Activated CD4-positive, alpha-beta T cell treated with anti-CD3 and anti-CD28 coated beads, Interleukin-2, amount 10 ng/mL, durations not matched to agents 24 days and 14 days (primary cell): ENCODE results near the gene PRDM10. TPM values are rescaled to one million over a fixed set of nuclear protein-coding genes. Genes with fewer than 3 reads are reported as not detected.
A peak's percentile ranks its signal among the peaks of the same experiment; 100 is the strongest.

ENCODE experiments used
- DNase-seq: peaks from one replicate; pipeline ENCODE4 v3.0.0; 2022
- H3K27ac Mint-ChIP-seq: one replicate; pipeline ENCODE4 v1.8.0; 2022; ENCODE audit warnings: mild to moderate bottlenecking, mixed read lengths
- H3K27me3 Mint-ChIP-seq: one replicate; pipeline ENCODE4 v1.8.0; 2022; ENCODE audit warnings: mixed read lengths
- H3K36me3 Mint-ChIP-seq: one replicate; pipeline ENCODE4 v1.8.0; 2022; ENCODE audit warnings: low read depth, mild to moderate bottlenecking, mixed read lengths
- H3K4me1 Mint-ChIP-seq: one replicate; pipeline ENCODE4 v1.8.0; 2021; ENCODE audit warnings: mixed read lengths
- H3K4me3 Mint-ChIP-seq: one replicate; pipeline ENCODE4 v1.8.0; 2022; ENCODE audit warnings: mild to moderate bottlenecking, moderate library complexity, mixed read lengths
- H3K9me3 Mint-ChIP-seq: one replicate; pipeline ENCODE4 v1.8.0; 2021; ENCODE audit warnings: mixed read lengths
- intact Hi-C: fragments of 100-400 bp; cut with micrococcal nuclease; formaldehyde crosslinking; loops from one replicate; pipeline ENCODE4 v1.15.1; 2023
- total RNA-seq: library from RNA; stranded (reverse); gene quantifications from 2 replicates; pipeline ENCODE4 v1.2.3, GENCODE V29; 2022

PRDM10 gene
- total RNA-seq, 1 donor from 2014 or later = 15.9 TPM

- H3K9me3 Mint-ChIP-seq = no peaks in the 10 kb centered on the region
- peaks cover 13% of the 10 kb centered on the region for H3K36me3 Mint-ChIP-seq
- DNase-seq = no peak
- H3K4me1 Mint-ChIP-seq = peaks cover 18% of the 10 kb centered on the region
- H3K4me3 Mint-ChIP-seq = peak overlapping the region; percentile 97
- H3K27ac Mint-ChIP-seq = peak overlapping the region; percentile 95
- intact Hi-C loops = loop anchor here (2.0 to 5.0 kb wide), 4 partner anchors 78 to 916 kb away; partner anchors contain the start of genes SNX19 and ZBTB44
- no peaks in the 10 kb centered on the region for H3K27me3 Mint-ChIP-seq
These were observed 2.0 kb downstream of the PRDM10 start for GRCh38 chr11:130000552-130001176.

DNA sequence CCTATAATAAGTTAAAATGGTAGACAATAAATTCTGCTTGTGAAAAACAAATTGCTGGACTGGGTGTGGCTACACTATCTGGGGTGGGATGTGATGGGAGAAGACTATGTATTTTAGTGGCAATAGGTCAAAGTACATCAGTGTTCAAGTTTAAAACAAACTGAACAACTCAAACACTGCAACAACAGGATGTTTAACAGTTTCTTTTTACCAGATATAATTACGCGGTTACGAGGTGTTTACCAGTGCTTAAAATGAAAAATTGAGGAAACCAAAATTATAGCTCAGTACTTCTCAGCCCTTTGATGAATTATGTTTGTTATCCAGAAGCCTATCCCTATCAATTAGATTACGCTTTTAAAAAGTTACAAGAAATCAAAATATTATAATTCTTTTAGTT lies 3.2 kb downstream of the PRDM10 start:
- no peaks in the 10 kb centered on the region for H3K9me3 Mint-ChIP-seq
- H3K36me3 Mint-ChIP-seq = peaks cover 13% of the 10 kb centered on the region
- H3K27me3 Mint-ChIP-seq = no peaks in the 10 kb centered on the region
- no peak overlapping the region for H3K27ac Mint-ChIP-seq
- peaks cover 20% of the 10 kb centered on the region for H3K4me1 Mint-ChIP-seq
- no peak for DNase-seq
- no peak overlapping the region for H3K4me3 Mint-ChIP-seq
- intact Hi-C loops = no loop called here

DNA sequence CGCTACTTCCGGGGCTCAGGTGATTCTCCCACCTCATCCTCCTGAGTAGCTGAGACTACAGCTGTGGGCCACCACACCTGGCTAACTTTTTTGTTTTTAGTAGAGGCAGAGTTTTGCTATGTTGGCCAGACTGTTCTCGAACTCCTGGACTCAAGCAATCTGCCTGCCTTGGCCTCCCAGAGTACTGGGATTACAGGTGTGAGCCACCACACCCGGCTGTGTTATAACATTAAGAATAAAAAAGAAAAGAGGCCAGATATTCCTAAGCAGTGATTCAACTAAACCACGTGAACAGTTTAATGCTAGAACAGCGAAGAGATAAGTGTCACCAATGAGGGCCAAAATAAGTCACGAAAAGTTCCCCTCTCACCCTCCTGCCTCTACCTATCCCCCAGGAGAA lies 3.7 kb downstream of the PRDM10 start:
- Mint-ChIP-seq H3K36me3 (peaks cover 13% of the 10 kb centered on the region), H3K4me3 (no peak overlapping the region), H3K9me3 (no peaks in the 10 kb centered on the region), H3K4me1 (peaks cover 20% of the 10 kb centered on the region), H3K27me3 (no peaks in the 10 kb centered on the region), H3K27ac (no peak overlapping the region)
- DNase-seq = no peak
- intact Hi-C loops = no loop called here

- intact Hi-C loops = no loop called here
- Mint-ChIP-seq H3K27ac (no peak overlapping the region), H3K9me3 (no peaks in the 10 kb centered on the region), H3K27me3 (no peaks in the 10 kb centered on the region), H3K4me3 (no peak overlapping the region), H3K4me1 (peaks cover 18% of the 10 kb centered on the region), H3K36me3 (peaks cover 13% of the 10 kb centered on the region)
- no peak for DNase-seq
These were observed 4.5 kb downstream of the PRDM10 start for GRCh38 chr11:129998107-129998506.

DNA sequence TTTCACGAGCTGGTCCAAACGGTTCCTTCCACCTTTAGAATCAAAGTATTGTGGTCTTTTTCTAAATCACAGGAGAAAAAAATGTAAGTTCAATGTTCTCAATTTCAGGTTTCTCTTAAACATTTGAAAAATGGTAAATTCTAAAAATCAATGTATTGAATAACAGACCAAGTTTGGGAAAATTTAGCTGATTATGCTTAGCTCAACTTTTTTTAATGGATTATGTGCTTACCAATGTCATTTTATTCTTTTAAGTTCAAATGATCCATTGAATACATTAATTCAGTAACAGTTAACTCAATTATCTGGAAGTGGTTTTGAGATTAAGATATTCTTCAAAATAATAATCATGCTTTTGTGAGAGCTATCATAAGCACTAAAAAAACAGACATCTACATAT lies 5.1 kb downstream of the PRDM10 start:
- peaks cover 18% of the 10 kb centered on the region for H3K4me1 Mint-ChIP-seq

DNA sequence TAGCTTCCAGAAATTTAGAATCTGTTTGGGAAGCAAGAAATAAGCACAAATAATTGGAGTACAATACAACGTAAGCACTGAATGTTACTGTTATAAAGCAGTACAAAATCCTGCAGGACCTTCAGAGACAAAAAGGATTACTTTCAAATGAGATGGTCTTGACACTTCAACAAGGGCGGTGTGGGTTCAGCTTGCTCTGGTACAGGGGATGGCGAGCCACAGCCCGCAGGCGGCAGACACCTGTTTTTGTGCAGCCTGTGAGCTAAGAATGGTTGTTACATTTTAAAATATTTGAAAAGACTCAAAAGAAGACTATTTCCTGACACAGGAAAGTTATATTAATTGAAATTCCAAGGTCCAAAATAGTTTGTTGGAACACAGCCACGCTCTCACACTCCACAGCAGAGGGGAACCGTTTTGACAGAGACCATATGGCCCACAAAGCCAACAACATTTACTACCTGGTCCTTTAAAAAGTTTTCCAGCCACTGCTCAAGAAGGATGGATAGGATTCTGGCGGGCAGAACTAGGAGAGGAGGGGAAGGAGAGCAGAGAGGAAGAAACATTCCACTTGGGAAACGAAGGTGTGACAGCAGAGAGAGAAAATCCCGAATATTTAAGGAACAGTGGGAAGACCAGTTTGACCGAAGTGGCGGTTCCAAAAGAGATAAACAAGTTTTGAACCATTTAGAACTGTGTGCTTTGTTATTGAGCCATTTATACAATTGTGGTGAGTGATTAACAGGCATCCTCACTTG lies 6.3 kb downstream of the PRDM10 start:
- H3K36me3 Mint-ChIP-seq = peaks cover 13% of the 10 kb centered on the region
- H3K4me3 Mint-ChIP-seq = no peak overlapping the region
- H3K27ac Mint-ChIP-seq = no peak overlapping the region
- no peaks in the 10 kb centered on the region for H3K9me3 Mint-ChIP-seq
- H3K27me3 Mint-ChIP-seq = no peaks in the 10 kb centered on the region
- DNase-seq = no peak
- intact Hi-C loops = no loop called here
- peaks cover 18% of the 10 kb centered on the region for H3K4me1 Mint-ChIP-seq

More for the DNA sequence above, 5.1 kb downstream of the PRDM10 start:
- Mint-ChIP-seq H3K4me3 (no peak overlapping the region), H3K9me3 (no peaks in the 10 kb centered on the region), H3K36me3 (peaks cover 13% of the 10 kb centered on the region), H3K27ac (no peak overlapping the region), H3K27me3 (no peaks in the 10 kb centered on the region)
- intact Hi-C loops = no loop called here
- no peak for DNase-seq

DNA sequence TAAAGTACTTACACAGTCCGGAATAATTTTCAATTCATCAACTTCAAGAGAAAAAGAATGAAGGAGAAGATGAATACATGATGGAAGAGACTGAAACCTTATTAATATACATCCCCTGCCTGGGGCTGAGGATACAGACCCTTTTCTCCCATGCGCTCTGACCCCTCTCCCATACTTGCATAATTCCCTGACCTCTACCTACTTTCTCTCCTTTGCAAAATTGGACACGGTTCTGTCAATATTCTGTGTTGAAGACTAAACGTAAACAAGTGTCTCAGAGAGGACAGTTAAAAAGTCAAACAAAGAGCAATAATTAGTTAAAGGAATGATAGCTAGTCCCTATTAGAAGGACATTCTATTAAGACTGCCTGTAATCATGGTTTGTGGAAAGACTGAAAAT lies 7.5 kb downstream of the PRDM10 start:
- no peaks in the 10 kb centered on the region for H3K27me3 Mint-ChIP-seq
- no peaks in the 10 kb centered on the region for H3K9me3 Mint-ChIP-seq
- no peak overlapping the region for H3K27ac Mint-ChIP-seq
- peaks cover 11% of the 10 kb centered on the region for H3K36me3 Mint-ChIP-seq
- intact Hi-C loops = no loop called here
- peaks cover 12% of the 10 kb centered on the region for H3K4me1 Mint-ChIP-seq
- DNase-seq = no peak
- no peak overlapping the region for H3K4me3 Mint-ChIP-seq

- Mint-ChIP-seq H3K4me1 (peaks cover 6% of the 10 kb centered on the region), H3K9me3 (no peaks in the 10 kb centered on the region), H3K4me3 (no peak overlapping the region), H3K36me3 (peaks cover 6% of the 10 kb centered on the region), H3K27ac (no peak overlapping the region), H3K27me3 (no peaks in the 10 kb centered on the region)
- peak; percentile 73 for DNase-seq
- intact Hi-C loops = no loop called here
These were observed 10.3 kb downstream of the PRDM10 start for GRCh38 chr11:129992161-129992944.

- Mint-ChIP-seq H3K27me3 (no peaks in the 10 kb centered on the region), H3K27ac (no peak overlapping the region), H3K36me3 (peaks cover 2% of the 10 kb centered on the region), H3K4me1 (peaks cover 4% of the 10 kb centered on the region), H3K4me3 (no peak overlapping the region), H3K9me3 (no peaks in the 10 kb centered on the region)
- intact Hi-C loops = no loop called here
- DNase-seq = no peak
These were observed 13.4 kb downstream of the PRDM10 start for GRCh38 chr11:129989149-129989813.

DNA sequence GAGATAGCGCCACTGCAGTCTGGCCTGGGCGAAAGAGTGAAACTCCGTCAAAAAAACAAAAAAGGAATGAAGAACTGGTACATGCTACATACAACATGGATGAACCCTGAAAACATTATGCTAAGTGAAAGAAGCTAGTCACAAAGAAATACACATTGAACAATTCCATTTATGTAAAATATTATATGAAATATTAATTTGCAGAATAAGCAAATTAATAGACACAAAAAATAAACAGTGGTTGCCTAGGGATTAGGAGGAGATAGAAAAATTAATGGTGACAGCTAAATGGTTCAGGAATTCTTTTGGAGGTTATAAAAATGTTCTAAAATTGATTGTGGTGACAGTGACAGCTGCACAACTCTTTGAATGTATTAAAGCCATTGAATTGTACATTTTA lies 14.7 kb downstream of the PRDM10 start:
- H3K36me3 Mint-ChIP-seq = peaks cover 2% of the 10 kb centered on the region
- H3K4me1 Mint-ChIP-seq = peaks cover 2% of the 10 kb centered on the region
- H3K27me3 Mint-ChIP-seq = no peaks in the 10 kb centered on the region
- DNase-seq = no peak
- intact Hi-C loops = no loop called here
- no peak overlapping the region for H3K4me3 Mint-ChIP-seq
- no peak overlapping the region for H3K27ac Mint-ChIP-seq
- no peaks in the 10 kb centered on the region for H3K9me3 Mint-ChIP-seq

- peaks cover 2% of the 10 kb centered on the region for H3K36me3 Mint-ChIP-seq
- DNase-seq = no peak
- no peaks in the 10 kb centered on the region for H3K4me1 Mint-ChIP-seq
- H3K27ac Mint-ChIP-seq = no peak overlapping the region
- no peaks in the 10 kb centered on the region for H3K27me3 Mint-ChIP-seq
- intact Hi-C loops = no loop called here
- H3K9me3 Mint-ChIP-seq = no peaks in the 10 kb centered on the region
- H3K4me3 Mint-ChIP-seq = no peak overlapping the region
These were observed 16.8 kb downstream of the PRDM10 start for GRCh38 chr11:129985823-129986222.

DNA sequence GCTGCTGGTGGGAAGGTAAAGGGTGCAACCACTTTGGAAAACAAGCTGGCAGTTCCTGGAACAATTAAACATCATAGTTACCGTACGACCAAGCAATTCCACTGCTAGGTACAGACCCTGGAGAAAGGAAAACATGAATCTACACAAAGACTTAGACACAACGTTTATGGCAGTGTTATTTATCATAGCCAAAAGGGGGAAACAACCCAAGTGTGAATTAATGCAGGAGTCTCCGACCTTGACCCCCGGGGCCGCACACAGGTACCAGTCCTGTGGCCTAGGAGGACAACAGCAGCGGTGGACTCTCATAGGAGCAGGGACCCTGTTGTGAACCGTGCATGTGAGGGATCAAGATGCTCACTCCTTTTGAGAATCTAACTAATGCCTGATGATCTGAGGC lies 22.5 kb downstream of the PRDM10 start:
- H3K4me1 Mint-ChIP-seq = no peaks in the 10 kb centered on the region
- no peaks in the 10 kb centered on the region for H3K9me3 Mint-ChIP-seq
- no peak overlapping the region for H3K4me3 Mint-ChIP-seq
- H3K36me3 Mint-ChIP-seq = peaks cover 2% of the 10 kb centered on the region
- intact Hi-C loops = no loop called here
- H3K27ac Mint-ChIP-seq = no peak overlapping the region
- no peaks in the 10 kb centered on the region for H3K27me3 Mint-ChIP-seq
- DNase-seq = no peak

DNA sequence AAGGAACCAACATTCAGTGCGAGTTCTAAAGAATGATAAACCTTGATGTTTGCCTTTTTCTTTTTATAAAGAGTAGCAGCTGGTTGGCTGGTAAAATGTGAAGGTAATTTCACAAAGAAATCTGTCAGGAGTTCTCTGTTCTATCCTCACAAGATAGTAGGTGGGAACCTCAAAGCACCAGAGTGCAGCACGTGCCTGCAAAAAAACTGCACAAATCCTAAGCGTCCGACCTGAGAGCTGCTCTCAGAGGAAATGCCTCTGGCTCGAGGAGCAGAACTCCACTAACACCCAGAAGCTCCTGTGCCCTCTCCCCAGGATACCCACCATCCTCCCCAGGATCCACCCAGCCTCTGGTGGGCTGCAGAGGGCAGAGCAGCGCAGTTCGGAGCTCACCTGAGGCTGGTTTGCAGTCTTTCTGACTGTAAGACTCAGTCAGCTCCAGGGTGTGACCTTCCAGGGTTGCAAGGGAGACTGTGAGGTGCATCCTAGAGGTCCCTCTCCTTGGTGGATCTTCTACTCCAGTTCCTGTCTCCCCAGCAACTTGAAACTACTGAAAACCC lies 23.5 kb downstream of the PRDM10 start:
- H3K4me3 Mint-ChIP-seq = no peak overlapping the region
- DNase-seq = no peak

More for the DNA sequence above, 23.5 kb downstream of the PRDM10 start:
- no peaks in the 10 kb centered on the region for H3K9me3 Mint-ChIP-seq
- no peak overlapping the region for H3K27ac Mint-ChIP-seq
- H3K36me3 Mint-ChIP-seq = no peaks in the 10 kb centered on the region
- no peaks in the 10 kb centered on the region for H3K27me3 Mint-ChIP-seq
- intact Hi-C loops = no loop called here
- H3K4me1 Mint-ChIP-seq = peaks cover 2% of the 10 kb centered on the region
